ENCODE measurements around the gene MEIS1. TPM values are rescaled to one million over a fixed set of nuclear protein-coding genes. Genes with fewer than 3 reads are reported as not detected.

MEIS1 gene
- total RNA-seq, 2 donors from 2014 or later: 82.1 to 84.6 TPM

- Histone ChIP-seq H3K4me1 (peaks cover 25% of the 10 kb centered on the region), H3K9me3 (no peaks in the 10 kb centered on the region), H3K36me3 (replicated peaks in 1 of 2; ENCODE audit: insufficient read depth in 1 of 2, low read depth in 2 of 2) (no peaks in the 10 kb centered on the region), H3K27me3 (no peaks in the 10 kb centered on the region), H3K4me3 (peak overlapping the region; percentile 10 to 35), H3K27ac (no peak overlapping the region)
- DNase-seq (peak in 1 of 4 donors; percentile 11), ATAC-seq (no peak)
- TF ChIP-seq POLR2A (IDR thresholded peaks at IDR 0.05): no peak
- TF ChIP-seq, protein P1, sequence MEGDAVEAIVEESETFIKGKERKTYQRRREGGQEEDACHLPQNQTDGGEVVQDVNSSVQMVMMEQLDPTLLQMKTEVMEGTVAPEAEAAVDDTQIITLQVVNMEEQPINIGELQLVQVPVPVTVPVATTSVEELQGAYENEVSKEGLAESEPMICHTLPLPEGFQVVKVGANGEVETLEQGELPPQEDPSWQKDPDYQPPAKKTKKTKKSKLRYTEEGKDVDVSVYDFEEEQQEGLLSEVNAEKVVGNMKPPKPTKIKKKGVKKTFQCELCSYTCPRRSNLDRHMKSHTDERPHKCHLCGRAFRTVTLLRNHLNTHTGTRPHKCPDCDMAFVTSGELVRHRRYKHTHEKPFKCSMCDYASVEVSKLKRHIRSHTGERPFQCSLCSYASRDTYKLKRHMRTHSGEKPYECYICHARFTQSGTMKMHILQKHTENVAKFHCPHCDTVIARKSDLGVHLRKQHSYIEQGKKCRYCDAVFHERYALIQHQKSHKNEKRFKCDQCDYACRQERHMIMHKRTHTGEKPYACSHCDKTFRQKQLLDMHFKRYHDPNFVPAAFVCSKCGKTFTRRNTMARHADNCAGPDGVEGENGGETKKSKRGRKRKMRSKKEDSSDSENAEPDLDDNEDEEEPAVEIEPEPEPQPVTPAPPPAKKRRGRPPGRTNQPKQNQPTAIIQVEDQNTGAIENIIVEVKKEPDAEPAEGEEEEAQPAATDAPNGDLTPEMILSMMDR (IDR thresholded peaks at IDR 0.05): no peak
- intact Hi-C loops (cut with DNase I): no loop called here
- 24 to 32% methylated on average over 37 to 60 of the region's 60 CpGs for WGBS, 2 donors
These were observed 8.4 kb upstream of the MEIS1 start for GRCh38 chr2:66426244-66427111.

- no peak for ATAC-seq
- H3K27me3 ChIP-seq: no peaks in the 10 kb centered on the region
- no peaks in the 10 kb centered on the region for H3K9me3 ChIP-seq
- no peaks in the 10 kb centered on the region for H3K36me3 ChIP-seq (replicated peaks in 1 of 2; ENCODE audit: insufficient read depth in 1 of 2, low read depth in 2 of 2)
- no peak for DNase-seq
- H3K27ac ChIP-seq: no peak overlapping the region
- H3K4me3 ChIP-seq: no peak overlapping the region
- no peak for TF ChIP-seq POLR2A (IDR thresholded peaks at IDR 0.05)
- TF ChIP-seq, protein P1 (IDR thresholded peaks at IDR 0.05): no peak
- 65 to 70% methylated on average over 9 of the region's 9 CpGs for WGBS, 2 donors
- H3K4me1 ChIP-seq: peaks cover 25% of the 10 kb centered on the region
- intact Hi-C loops (cut with DNase I): no loop called here
These were observed 7.6 kb upstream of the MEIS1 start for GRCh38 chr2:66427300-66427699.

- ATAC-seq (no peak), DNase-seq (peak in 2 of 4 donors; percentile 23 to 33)
- intact Hi-C loops (cut with DNase I): no loop called here
- no peaks in the 10 kb centered on the region for H3K36me3 ChIP-seq (replicated peaks in 1 of 2; ENCODE audit: insufficient read depth in 1 of 2, low read depth in 2 of 2)
- H3K27me3 ChIP-seq: no peaks in the 10 kb centered on the region
- no peak for TF ChIP-seq POLR2A (IDR thresholded peaks at IDR 0.05)
- TF ChIP-seq, protein P1 (IDR thresholded peaks at IDR 0.05): peak; percentile 42 to 94 (median 86)
- H3K4me1 ChIP-seq: peaks cover 25% of the 10 kb centered on the region
- no peaks in the 10 kb centered on the region for H3K9me3 ChIP-seq
- H3K4me3 ChIP-seq: no peak overlapping the region
- no peak overlapping the region for H3K27ac ChIP-seq
- WGBS, 2 donors: 24 to 26% methylated on average over 5 of the region's 5 CpGs
These were observed 5.8 kb upstream of the MEIS1 start for GRCh38 chr2:66428986-66429612.

DNA sequence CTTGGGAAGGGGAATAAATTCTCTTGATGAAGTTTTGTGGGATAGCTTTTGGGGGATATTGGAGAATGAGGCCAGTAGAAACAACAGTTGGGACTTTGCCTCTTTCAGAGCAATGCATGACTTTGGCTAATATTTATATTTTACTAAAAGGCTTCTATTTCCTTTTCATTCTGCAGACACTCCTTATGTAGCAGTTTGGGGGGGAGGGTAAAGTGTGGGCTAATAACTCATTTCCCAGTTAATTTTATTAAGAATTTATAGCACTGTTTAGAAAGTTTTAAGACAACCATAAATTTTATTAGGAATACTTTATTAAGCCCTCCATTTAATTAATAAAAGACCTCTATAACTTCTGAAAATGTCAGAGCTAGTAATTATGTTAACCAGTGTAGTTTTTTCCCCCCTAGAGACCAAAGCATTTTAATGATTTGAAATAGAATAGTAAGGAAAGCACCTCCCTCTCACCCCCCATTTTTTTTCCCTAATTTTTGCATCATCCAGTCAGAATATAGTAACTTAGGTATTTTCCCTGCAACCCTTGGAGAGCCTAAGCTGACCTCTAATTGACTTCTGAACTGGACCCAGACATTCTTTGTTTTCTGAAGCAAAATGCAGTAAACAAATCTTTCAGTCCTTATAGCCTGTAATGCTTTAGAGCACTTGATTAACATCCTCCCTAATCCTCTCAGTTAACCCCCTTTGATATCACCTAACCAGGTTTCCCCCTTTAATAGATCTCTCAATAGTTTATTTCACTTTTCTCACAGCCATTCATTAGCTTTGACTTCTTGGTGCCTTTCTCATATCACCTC is 5.0 kb upstream of the MEIS1 start:
- Histone ChIP-seq H3K4me3 (no peak overlapping the region), H3K27me3 (no peaks in the 10 kb centered on the region), H3K9me3 (no peaks in the 10 kb centered on the region), H3K4me1 (peaks cover 25% of the 10 kb centered on the region), H3K36me3 (replicated peaks in 1 of 2; ENCODE audit: insufficient read depth in 1 of 2, low read depth in 2 of 2) (no peaks in the 10 kb centered on the region), H3K27ac (no peak overlapping the region)
- DNase-seq: no peak
- TF ChIP-seq, protein P1 (IDR thresholded peaks at IDR 0.05): no peak
- no peak for TF ChIP-seq POLR2A (IDR thresholded peaks at IDR 0.05)
- ATAC-seq: no peak
- intact Hi-C loops (cut with DNase I): loop anchor here (5.0 kb wide), 1 partner anchor 147 kb away; no protein-coding TSS in a partner anchor
